K562 (cell line): ENCODE measurements around the gene TFEB. TPM values are rescaled to one million over a fixed set of nuclear protein-coding genes. Genes with fewer than 3 reads are reported as not detected.
A peak's percentile ranks its signal among the peaks of the same experiment; 100 is the strongest.

Experiments used
- CEBPG ChIP-seq, 3 experiments: fragments of 200-800 bp in 1 of 3; sonication (Bioruptor generic) in 1 of 3; sonication (generic) in 1 of 3; formaldehyde crosslinking in 1 of 3; IDR thresholded peaks in 2 of 3; conservative IDR thresholded peaks in 1 of 3; 2 replicates each; pipeline versions ENCODE4 v1.6.1 to v1.8.0; 2016 to 2022; ENCODE audit warnings: missing compliant biosample characterization in 2 of 3, missing genetic modification characterization in 2 of 3, mild to moderate bottlenecking in 1 of 3, missing genetic modification reagents in 1 of 3
- CHD1 ChIP-seq: fragments of 200-600 bp; sonication (generic); IDR thresholded peaks from one replicate; pipeline ENCODE4 v1.6.1; 2012; ENCODE audit warnings: mild to moderate bottlenecking, moderate library complexity, low read length, inconsistent platforms
- EHMT2 ChIP-seq: fragments of 450-650 bp; IDR thresholded peaks from 2 replicates; pipeline ENCODE4 v1.6.1; 2018; ENCODE audit warnings: antibody characterized with exemption
- FOSL1 ChIP-seq: fragments of 200-800 bp; sonication (Bioruptor generic); conservative IDR thresholded peaks from 2 replicates; pipeline ENCODE4 v1.6.1; 2016; ENCODE audit warnings: missing genetic modification characterization, missing compliant biosample characterization
- FOXA3 ChIP-seq, 2 experiments: fragments of 450-650 bp in 1 of 2; sonication (generic) in 1 of 2; formaldehyde crosslinking; IDR thresholded peaks in 1 of 2; conservative IDR thresholded peaks in 1 of 2; 2 replicates each; pipeline versions ENCODE4 v1.4.0 to v1.8.0; 2020 to 2022; ENCODE audit warnings: mild to moderate bottlenecking in 2 of 2, missing genetic modification reagents in 1 of 2
- FOXJ3 ChIP-seq: sonication (generic); formaldehyde crosslinking; IDR thresholded peaks from 2 replicates; pipeline ENCODE4 v1.4.0; 2020; ENCODE audit warnings: mild to moderate bottlenecking, missing genetic modification reagents
- FOXP1 ChIP-seq: sonication (generic); formaldehyde crosslinking; IDR thresholded peaks from 2 replicates; pipeline ENCODE4 v1.8.0; 2022; ENCODE audit warnings: mild to moderate bottlenecking, missing genetic modification reagents
- GATA2 ChIP-seq: sonication (generic); formaldehyde crosslinking; IDR thresholded peaks from 2 replicates; pipeline ENCODE4 v1.4.0; 2020; ENCODE audit warnings: mild to moderate bottlenecking, missing genetic modification reagents
- HEY1 ChIP-seq: fragments of 250-450 bp; sonication (Bioruptor Pico); IDR thresholded peaks from 2 replicates; pipeline ENCODE4 v1.5.0; 2020; ENCODE audit warnings: mild to moderate bottlenecking, moderate library complexity, borderline replicate concordance
- JUNB ChIP-seq: fragments of 450-650 bp; formaldehyde crosslinking; conservative IDR thresholded peaks from 2 replicates; pipeline ENCODE4 v1.4.0; 2020; ENCODE audit warnings: mild to moderate bottlenecking
- NR2C2 ChIP-seq, 2 experiments: fragments of 200-800 bp in 1 of 2; sonication (Bioruptor generic) in 1 of 2; sonication (generic) in 1 of 2; formaldehyde crosslinking in 1 of 2; IDR thresholded peaks; 2 replicates each; pipeline versions ENCODE4 v1.6.1 to v1.8.0; 2016 to 2022; ENCODE audit warnings: mild to moderate bottlenecking in 1 of 2, missing compliant biosample characterization in 1 of 2, missing genetic modification characterization in 1 of 2, missing genetic modification reagents in 1 of 2
- RBM14 ChIP-seq: fragments of 200-400 bp; formaldehyde crosslinking; IDR thresholded peaks from 2 replicates; pipeline ENCODE4 v1.6.1; 2018; ENCODE audit warnings: low read depth, mild to moderate bottlenecking, low read length, moderate library complexity, borderline replicate concordance; ENCODE audit not compliant: insufficient read depth
- RCOR1 ChIP-seq, 2 experiments: IDR thresholded peaks; 2 replicates each; pipeline ENCODE4 v1.6.1; 2012; ENCODE audit warnings: low read depth in 2 of 2, low read length in 2 of 2, borderline replicate concordance in 1 of 2, improper control_type of control experiment in 1 of 2
- SMAD2 ChIP-seq: fragments of 150-350 bp; IDR thresholded peaks from 2 replicates; pipeline ENCODE4 v1.6.1; 2014; ENCODE audit warnings: low read depth, mild to moderate bottlenecking, low read length
- SRSF1 ChIP-seq: fragments of 200-400 bp; formaldehyde crosslinking; IDR thresholded peaks from 2 replicates; pipeline ENCODE4 v1.6.1; 2017; ENCODE audit warnings: mild to moderate bottlenecking, low read depth, low read length, moderate library complexity
- SRSF9 ChIP-seq: fragments of 200-400 bp; formaldehyde crosslinking; IDR thresholded peaks from 2 replicates; pipeline ENCODE4 v1.6.1; 2017; ENCODE audit warnings: low read depth, low read length, borderline replicate concordance
- YY1 ChIP-seq, 3 experiments: IDR thresholded peaks; 2 replicates each; pipeline ENCODE4 v1.6.1; 2011; ENCODE audit warnings: low read length in 2 of 3, mild to moderate bottlenecking in 2 of 3, moderate library complexity in 2 of 3, borderline replicate concordance in 1 of 3, control low read depth in 1 of 3, low read depth in 1 of 3; ENCODE audit not compliant: insufficient read depth in 3 of 3, insufficient replicate concordance in 2 of 3, control insufficient read depth in 1 of 3, insufficient read length in 1 of 3; ENCODE audit errors: extremely low read depth in 1 of 3
- ZBED1 ChIP-seq: IDR thresholded peaks from 2 replicates; pipeline ENCODE4 v1.6.1; 2014
- ZNF253 ChIP-seq: fragments of 250-450 bp; sonication (Bioruptor Pico); conservative IDR thresholded peaks from 2 replicates; pipeline ENCODE4 v1.6.1; 2021; ENCODE audit warnings: mild to moderate bottlenecking
- polyA plus RNA-seq, 8 experiments: library from polyadenylated mRNA; depleted of rRNA in 4 of 8; stranded (reverse) in 5 of 8; unstranded in 3 of 8; fragments of >200 nt; fragmentation: Nextera tagmentation in 2 of 8; fragmentation: Illumina TruSeq in 1 of 8; extraction: Ambion mirVana in 2 of 8; extraction: Trizol in 1 of 8; gene quantifications; 2 replicates each; pipeline versions ENCODE4 v1.2.1 to v1.2.3, GENCODE V29; 2011 to 2014; ENCODE audit warnings: inconsistent platforms in 1 of 8, missing spikeins in 1 of 8
- total RNA-seq, 7 experiments: library from RNA; depleted of rRNA in 6 of 7; stranded (reverse); fragments of >200 nt in 6 of 7; fragmentation: Illumina TruSeq in 2 of 7; extraction: Trizol in 2 of 7; gene quantifications; 2 replicates each; pipeline versions ENCODE4 v1.2.1 to v1.2.3, GENCODE V29; 2011 to 2021; ENCODE audit warnings: low replicate concordance in 1 of 7
- TF ChIP-seq, protein P1 (sequence below): fragments of 250-450 bp; sonication (Bioruptor Pico); IDR thresholded peaks from 2 replicates; pipeline ENCODE4 v1.9.0; 2021; ENCODE audit warnings: mild to moderate bottlenecking
- TF ChIP-seq, protein P2 (sequence below): sonication (generic); formaldehyde crosslinking; IDR thresholded peaks from 2 replicates; pipeline ENCODE4 v1.8.0; 2022; ENCODE audit warnings: missing genetic modification reagents, mild to moderate bottlenecking, moderate library complexity, borderline replicate concordance
- TF ChIP-seq, protein P3 (sequence below): sonication (generic); formaldehyde crosslinking; IDR thresholded peaks from 2 replicates; pipeline ENCODE4 v1.9.0; 2022; ENCODE audit warnings: mild to moderate bottlenecking, missing genetic modification reagents
- TF ChIP-seq, protein P4 (sequence below): sonication (generic); formaldehyde crosslinking; IDR thresholded peaks from 2 replicates; pipeline ENCODE4 v1.8.1; 2022; ENCODE audit warnings: missing genetic modification reagents

TFEB gene
- total and polyA plus RNA-seq, 9 of the 15 experiments (the other 6 are each of a cell fraction or from before 2014, with no cell fraction given), result 0.04 to 4.7 (median 2.0) TPM

DNA sequence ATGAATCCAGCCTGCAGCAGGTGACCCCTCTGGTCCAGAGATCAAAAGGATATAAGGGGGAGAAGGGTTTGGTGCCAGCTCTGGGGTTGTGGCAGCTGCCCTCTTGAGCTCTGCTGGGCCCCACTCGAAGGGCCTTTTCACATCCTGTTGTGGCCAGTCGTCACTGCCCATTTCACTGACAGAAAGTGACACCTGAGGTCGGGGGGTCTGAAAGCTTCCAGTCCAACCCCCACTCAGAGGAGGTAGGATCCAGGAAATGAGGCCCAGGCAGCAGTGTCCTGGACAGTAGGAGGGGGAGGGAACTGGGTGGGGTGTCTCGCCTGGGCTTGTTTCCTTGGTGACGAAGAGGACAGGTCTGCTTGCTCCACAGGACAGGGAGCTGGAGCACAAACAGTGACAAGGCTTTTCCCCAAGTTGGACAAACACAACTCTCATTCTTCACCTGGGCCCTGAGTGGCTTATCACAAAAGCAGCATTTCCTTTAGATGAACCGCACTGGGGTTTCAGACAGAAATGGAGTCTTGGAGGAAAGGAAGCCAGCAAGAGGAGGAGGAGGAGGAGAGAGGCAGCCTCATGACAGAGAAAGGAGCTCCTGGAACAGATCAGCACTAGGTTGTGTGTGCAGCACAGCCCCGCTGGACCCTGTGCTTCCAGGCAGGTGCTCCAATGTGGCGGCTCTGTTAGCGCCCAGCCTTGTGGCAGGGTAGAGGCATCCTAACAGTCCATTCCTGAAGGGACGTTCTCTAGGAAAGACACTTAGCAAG lies 33.3 kb upstream of the TFEB start (continued):
- peak in 1 of 3 experiments; percentile 43 for TF ChIP-seq YY1 (IDR thresholded peaks at IDR 0.05; ENCODE audit: borderline replicate concordance in 1 of 3, control insufficient read depth in 1 of 3, extremely low read depth in 1 of 3, insufficient read depth in 3 of 3, insufficient read length in 1 of 3, insufficient replicate concordance in 2 of 3, low read depth in 1 of 3, low read length in 2 of 3)
- TF ChIP-seq, protein P1, sequence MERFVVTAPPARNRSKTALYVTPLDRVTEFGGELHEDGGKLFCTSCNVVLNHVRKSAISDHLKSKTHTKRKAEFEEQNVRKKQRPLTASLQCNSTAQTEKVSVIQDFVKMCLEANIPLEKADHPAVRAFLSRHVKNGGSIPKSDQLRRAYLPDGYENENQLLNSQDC (CRISPR knock-in tag), result no peak
- TF ChIP-seq, protein P2, sequence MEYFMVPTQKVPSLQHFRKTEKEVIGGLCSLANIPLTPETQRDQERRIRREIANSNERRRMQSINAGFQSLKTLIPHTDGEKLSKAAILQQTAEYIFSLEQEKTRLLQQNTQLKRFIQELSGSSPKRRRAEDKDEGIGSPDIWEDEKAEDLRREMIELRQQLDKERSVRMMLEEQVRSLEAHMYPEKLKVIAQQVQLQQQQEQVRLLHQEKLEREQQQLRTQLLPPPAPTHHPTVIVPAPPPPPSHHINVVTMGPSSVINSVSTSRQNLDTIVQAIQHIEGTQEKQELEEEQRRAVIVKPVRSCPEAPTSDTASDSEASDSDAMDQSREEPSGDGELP, result no peak
- no peak for TF ChIP-seq ZBED1
- TF ChIP-seq RBM14, result no peak
- no peak for TF ChIP-seq ZNF253 (CRISPR knock-in tag)
- 0 out of 2 replicates have a peak, but pooled peaks have one; percentile 43 for TF ChIP-seq EHMT2
- TF ChIP-seq FOXP1 (CRISPR knock-in tag), result no peak
- TF ChIP-seq GATA2 (CRISPR knock-in tag), result 0 out of 2 replicates have a peak, but pooled peaks have one; percentile 27
- no peak for TF ChIP-seq FOSL1 (tag)
- TF ChIP-seq, protein P3, sequence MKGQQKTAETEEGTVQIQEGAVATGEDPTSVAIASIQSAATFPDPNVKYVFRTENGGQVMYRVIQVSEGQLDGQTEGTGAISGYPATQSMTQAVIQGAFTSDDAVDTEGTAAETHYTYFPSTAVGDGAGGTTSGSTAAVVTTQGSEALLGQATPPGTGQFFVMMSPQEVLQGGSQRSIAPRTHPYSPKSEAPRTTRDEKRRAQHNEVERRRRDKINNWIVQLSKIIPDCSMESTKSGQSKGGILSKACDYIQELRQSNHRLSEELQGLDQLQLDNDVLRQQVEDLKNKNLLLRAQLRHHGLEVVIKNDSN (CRISPR knock-in tag), result no peak
- TF ChIP-seq JUNB (CRISPR knock-in tag), result no peak
- TF ChIP-seq SRSF1, result no peak
- no peak for TF ChIP-seq CEBPG (CRISPR knock-in tag; IDR thresholded peaks at IDR 0.05)
- no peak for TF ChIP-seq CEBPG (tag; conservative IDR thresholded peaks at IDR 0.05 in 1 of 2, IDR thresholded peaks at IDR 0.05 in 1 of 2)
- TF ChIP-seq SMAD2, result no peak
- TF ChIP-seq HEY1, result no peak
- TF ChIP-seq FOXJ3, result no peak
- no peak for TF ChIP-seq CHD1
- TF ChIP-seq FOXA3 (CRISPR knock-in tag; conservative IDR thresholded peaks at IDR 0.05 in 1 of 2, IDR thresholded peaks at IDR 0.05 in 1 of 2), result no peak; a peak in 1 of 4 replicates
- TF ChIP-seq RCOR1 (IDR thresholded peaks at IDR 0.05; ENCODE audit: borderline replicate concordance in 1 of 2, low read depth in 2 of 2, low read length in 2 of 2), result peak in 1 of 2 experiments; percentile 62; a peak in 1 of 4 replicates
- TF ChIP-seq, protein P4, sequence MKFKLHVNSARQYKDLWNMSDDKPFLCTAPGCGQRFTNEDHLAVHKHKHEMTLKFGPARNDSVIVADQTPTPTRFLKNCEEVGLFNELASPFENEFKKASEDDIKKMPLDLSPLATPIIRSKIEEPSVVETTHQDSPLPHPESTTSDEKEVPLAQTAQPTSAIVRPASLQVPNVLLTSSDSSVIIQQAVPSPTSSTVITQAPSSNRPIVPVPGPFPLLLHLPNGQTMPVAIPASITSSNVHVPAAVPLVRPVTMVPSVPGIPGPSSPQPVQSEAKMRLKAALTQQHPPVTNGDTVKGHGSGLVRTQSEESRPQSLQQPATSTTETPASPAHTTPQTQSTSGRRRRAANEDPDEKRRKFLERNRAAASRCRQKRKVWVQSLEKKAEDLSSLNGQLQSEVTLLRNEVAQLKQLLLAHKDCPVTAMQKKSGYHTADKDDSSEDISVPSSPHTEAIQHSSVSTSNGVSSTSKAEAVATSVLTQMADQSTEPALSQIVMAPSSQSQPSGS (CRISPR knock-in tag), result no peak
- TF ChIP-seq SRSF9, result no peak
- TF ChIP-seq NR2C2 (CRISPR knock-in tag; IDR thresholded peaks at IDR 0.05), result no peak
- TF ChIP-seq NR2C2 (tag; IDR thresholded peaks at IDR 0.05), result no peak
